Measurements from ENCODE around the gene TDRD15.

GRCh38 chr2:21083482-21083881 lies 40.3 kb upstream of the TDRD15 start:
- no peak for TF ChIP-seq SMC3 (IDR thresholded peaks at IDR 0.05; ENCODE audit: low read length)
- no peak for TF ChIP-seq STAT5B (CRISPR knock-in tag; IDR thresholded peaks at IDR 0.05)
- TF ChIP-seq RFX3 (CRISPR knock-in tag; IDR thresholded peaks at IDR 0.05): no peak
- TF ChIP-seq E2F1 (CRISPR knock-in tag; IDR thresholded peaks at IDR 0.05): no peak
- TF ChIP-seq CTCF (CRISPR knock-in tag; IDR thresholded peaks at IDR 0.05): no peak

All from HepG2 (cell line).